HL-60 (cell line): ENCODE data around the gene ARID1B.

Source experiments
- GABPA ChIP-seq: IDR thresholded peaks from 2 replicates; pipeline ENCODE4 v1.6.1; 2012; ENCODE audit warnings: low read depth
- POLR2AphosphoS5 ChIP-seq: IDR thresholded peaks from 2 replicates; pipeline ENCODE4 v1.6.1; 2012; ENCODE audit warnings: low read depth
- TF ChIP-seq, protein P1 (sequence below): IDR thresholded peaks from one replicate; pipeline ENCODE4 v1.5.1; 2011; ENCODE audit warnings: low read length, control low read depth, inconsistent platforms; ENCODE audit not compliant: insufficient read depth
- TF ChIP-seq, protein P2 (sequence below): IDR thresholded peaks from 2 replicates; pipeline ENCODE4 v1.6.1; 2012; ENCODE audit warnings: low read depth; ENCODE audit not compliant: insufficient replicate concordance

DNA sequence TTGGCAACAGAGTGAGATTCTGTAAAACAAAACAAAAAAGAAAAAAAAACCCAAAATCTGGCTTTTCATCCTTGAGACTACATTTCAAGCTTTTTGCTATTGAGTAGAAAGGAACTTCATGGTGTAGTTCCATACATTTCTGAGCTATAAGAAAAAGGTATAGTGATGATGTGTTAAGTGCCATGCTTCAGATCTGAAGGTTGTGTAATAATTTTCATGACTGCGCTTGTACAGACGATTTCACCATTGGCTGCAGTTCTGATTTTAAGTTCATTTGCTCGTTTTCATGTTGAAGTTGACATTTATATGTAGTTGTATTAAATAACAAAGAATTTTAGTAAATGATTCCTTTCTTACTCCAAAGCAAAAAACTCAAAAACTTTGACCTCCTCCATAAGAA lies 247.6 kb downstream of the ARID1B start:
- TF ChIP-seq, protein P1, sequence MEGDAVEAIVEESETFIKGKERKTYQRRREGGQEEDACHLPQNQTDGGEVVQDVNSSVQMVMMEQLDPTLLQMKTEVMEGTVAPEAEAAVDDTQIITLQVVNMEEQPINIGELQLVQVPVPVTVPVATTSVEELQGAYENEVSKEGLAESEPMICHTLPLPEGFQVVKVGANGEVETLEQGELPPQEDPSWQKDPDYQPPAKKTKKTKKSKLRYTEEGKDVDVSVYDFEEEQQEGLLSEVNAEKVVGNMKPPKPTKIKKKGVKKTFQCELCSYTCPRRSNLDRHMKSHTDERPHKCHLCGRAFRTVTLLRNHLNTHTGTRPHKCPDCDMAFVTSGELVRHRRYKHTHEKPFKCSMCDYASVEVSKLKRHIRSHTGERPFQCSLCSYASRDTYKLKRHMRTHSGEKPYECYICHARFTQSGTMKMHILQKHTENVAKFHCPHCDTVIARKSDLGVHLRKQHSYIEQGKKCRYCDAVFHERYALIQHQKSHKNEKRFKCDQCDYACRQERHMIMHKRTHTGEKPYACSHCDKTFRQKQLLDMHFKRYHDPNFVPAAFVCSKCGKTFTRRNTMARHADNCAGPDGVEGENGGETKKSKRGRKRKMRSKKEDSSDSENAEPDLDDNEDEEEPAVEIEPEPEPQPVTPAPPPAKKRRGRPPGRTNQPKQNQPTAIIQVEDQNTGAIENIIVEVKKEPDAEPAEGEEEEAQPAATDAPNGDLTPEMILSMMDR: no peak
- TF ChIP-seq GABPA: no peak
- TF ChIP-seq POLR2AphosphoS5: no peak
- TF ChIP-seq, protein P2, sequence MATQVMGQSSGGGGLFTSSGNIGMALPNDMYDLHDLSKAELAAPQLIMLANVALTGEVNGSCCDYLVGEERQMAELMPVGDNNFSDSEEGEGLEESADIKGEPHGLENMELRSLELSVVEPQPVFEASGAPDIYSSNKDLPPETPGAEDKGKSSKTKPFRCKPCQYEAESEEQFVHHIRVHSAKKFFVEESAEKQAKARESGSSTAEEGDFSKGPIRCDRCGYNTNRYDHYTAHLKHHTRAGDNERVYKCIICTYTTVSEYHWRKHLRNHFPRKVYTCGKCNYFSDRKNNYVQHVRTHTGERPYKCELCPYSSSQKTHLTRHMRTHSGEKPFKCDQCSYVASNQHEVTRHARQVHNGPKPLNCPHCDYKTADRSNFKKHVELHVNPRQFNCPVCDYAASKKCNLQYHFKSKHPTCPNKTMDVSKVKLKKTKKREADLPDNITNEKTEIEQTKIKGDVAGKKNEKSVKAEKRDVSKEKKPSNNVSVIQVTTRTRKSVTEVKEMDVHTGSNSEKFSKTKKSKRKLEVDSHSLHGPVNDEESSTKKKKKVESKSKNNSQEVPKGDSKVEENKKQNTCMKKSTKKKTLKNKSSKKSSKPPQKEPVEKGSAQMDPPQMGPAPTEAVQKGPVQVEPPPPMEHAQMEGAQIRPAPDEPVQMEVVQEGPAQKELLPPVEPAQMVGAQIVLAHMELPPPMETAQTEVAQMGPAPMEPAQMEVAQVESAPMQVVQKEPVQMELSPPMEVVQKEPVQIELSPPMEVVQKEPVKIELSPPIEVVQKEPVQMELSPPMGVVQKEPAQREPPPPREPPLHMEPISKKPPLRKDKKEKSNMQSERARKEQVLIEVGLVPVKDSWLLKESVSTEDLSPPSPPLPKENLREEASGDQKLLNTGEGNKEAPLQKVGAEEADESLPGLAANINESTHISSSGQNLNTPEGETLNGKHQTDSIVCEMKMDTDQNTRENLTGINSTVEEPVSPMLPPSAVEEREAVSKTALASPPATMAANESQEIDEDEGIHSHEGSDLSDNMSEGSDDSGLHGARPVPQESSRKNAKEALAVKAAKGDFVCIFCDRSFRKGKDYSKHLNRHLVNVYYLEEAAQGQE: no peak
